T-helper 2 cell (primary cell): ENCODE data around the gene HTR2B.
A peak's percentile ranks its signal among the peaks of the same experiment; 100 is the strongest.
"Not testable (repeated sequence)": the region's sequence is repeated elsewhere in the genome, so short reads cannot be mapped to it uniquely, and the experiment has no call there.

Experiments
- DNase-seq, 5 experiments: peaks; one replicate each; pipeline versions ENCODE4 v3.0.0 to v3.0.0-alpha.2; 2012 to 2022
- total RNA-seq, 2 donors: gene quantifications; one replicate each; lab custom pipeline; 2026; lab: John Stamatoyannopoulos, UW

Gene HTR2B
- 0.62 to 4.2 reads per million in 2 donors for total RNA-seq

- DNase-seq: peak in 1 of 5 experiments; percentile 95
Observed at GRCh38 chr2:231124838-231125568, at the start of gene HTR2B. Gene HTR2B (minus strand): TSS chr2:231125042. CDS start chr2:231123764, 1,278 bp downstream.

GRCh38 chr2:231174211-231174651 lies 49.4 kb upstream of the HTR2B start:
- DNase-seq: no peak

- DNase-seq: no peak
Observed at GRCh38 chr2:231172025-231172424, 47.2 kb upstream of the HTR2B start.

- no peak for DNase-seq
Observed at GRCh38 chr2:231170055-231170454, 45.2 kb upstream of the HTR2B start.

GRCh38 chr2:231169488-231169887 lies 44.6 kb upstream of the HTR2B start:
- DNase-seq: no peak

GRCh38 chr2:231168460-231169139 lies 43.8 kb upstream of the HTR2B start:
- DNase-seq: no peak

GRCh38 chr2:231167745-231168459 lies 43.1 kb upstream of the HTR2B start:
- DNase-seq: no peak

GRCh38 chr2:231163414-231164095 lies 38.7 kb upstream of the HTR2B start:
- no peak for DNase-seq

- DNase-seq: no peak
Observed at GRCh38 chr2:231163011-231163410, 38.2 kb upstream of the HTR2B start.

GRCh38 chr2:231161877-231162329 lies 37.1 kb upstream of the HTR2B start:
- no peak for DNase-seq

GRCh38 chr2:231161252-231161839 lies 36.5 kb upstream of the HTR2B start:
- DNase-seq: peak in 1 of 5 experiments; percentile 69

- DNase-seq: no peak
Observed at GRCh38 chr2:231160701-231161100, 35.9 kb upstream of the HTR2B start.

- no peak for DNase-seq
Observed at GRCh38 chr2:231159306-231159705, 34.5 kb upstream of the HTR2B start.

- DNase-seq: no peak
Observed at GRCh38 chr2:231152800-231153557, 28.1 kb upstream of the HTR2B start.

- DNase-seq: no peak
Observed at GRCh38 chr2:231146665-231147064, 21.8 kb upstream of the HTR2B start.

- no peak for DNase-seq
Observed at GRCh38 chr2:231144896-231145295, 20.1 kb upstream of the HTR2B start.

GRCh38 chr2:231140808-231141207 lies 16.0 kb upstream of the HTR2B start:
- not testable (repeated sequence) for DNase-seq

- DNase-seq: no peak
Observed at GRCh38 chr2:231139796-231140195, 15.0 kb upstream of the HTR2B start.

- DNase-seq: no peak
Observed at GRCh38 chr2:231138699-231139098, 13.9 kb upstream of the HTR2B start.

GRCh38 chr2:231134910-231135655 lies 10.2 kb upstream of the HTR2B start:
- DNase-seq: no peak
